ENCODE results near the gene HES6. TPM values are rescaled to one million over a fixed set of nuclear protein-coding genes. Genes with fewer than 3 reads are reported as not detected.

Gene HES6
- total RNA-seq, 4 donors from 2014 or later, result 15.0 to 94.5 (median 31.7) TPM

DNA sequence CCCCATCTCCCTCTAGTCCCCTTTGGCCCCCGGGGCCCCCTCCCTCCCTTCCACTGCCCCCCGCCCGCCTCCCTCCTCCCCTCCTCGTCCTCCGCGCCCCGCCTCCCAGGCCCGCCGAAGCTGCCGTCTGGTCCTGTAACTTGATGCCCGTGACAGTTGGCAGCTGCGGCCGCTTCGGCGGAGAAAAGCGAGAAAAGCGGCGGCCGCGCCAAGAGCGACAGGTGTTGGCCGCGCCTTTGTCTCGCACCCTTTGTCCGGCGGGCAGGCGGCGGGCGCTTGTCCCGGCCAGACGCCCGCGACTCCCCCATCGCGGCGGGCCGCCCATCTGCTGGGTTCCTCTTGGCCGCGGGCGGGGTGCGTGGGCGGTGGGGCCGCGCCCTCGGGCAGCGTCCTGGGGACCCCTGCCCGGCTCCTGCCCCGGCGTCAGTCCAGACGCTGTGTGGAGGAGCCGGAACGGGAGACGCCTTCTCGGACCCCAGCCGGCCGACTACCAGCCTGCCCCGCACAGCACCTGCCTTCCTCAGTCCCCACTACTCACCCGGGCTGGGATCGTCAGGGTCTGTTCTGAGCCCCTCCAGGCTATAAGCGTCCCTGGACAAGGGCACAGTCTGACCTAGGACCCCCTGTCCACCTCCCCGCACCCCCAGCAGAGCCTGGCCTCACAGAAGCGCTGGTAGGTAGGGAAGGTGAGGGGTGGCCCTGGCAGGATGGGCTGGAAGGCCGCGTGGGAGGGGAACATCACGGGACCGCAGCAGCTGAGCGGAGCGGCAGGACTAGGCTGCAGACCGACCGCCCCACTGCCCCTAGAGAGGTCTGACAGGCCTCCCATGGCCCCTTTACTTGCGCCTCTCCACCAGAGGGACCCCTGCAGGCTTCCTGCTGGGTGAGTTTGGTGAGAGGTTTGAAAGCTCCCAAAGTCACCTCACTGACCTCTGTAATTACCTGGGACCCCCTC lies 1.2 kb upstream of the HES6 start:
- in situ Hi-C loops (cut with MboI; ENCODE audit: low pct_ligation_motif_present in 1 of 4, low pct_unique_long_range_greater_than_20kb in 1 of 4, low sequenced_read_pairs in 3 of 4) (no loop called here), intact Hi-C loops (cut with DNase I; ENCODE audit: low total_unique reads) (loop anchor here (5.0 kb wide), 1 partner anchor 39 kb away; the partner anchor contains the start of gene ILKAP)
- Histone ChIP-seq H3K4me1 (peaks cover 23 to 48% (median 40%) of the 10 kb centered on the region in 4 donors), H3K9me3 (no peaks in the 10 kb centered on the region), H3K27me3 (peaks cover 8% of the 10 kb centered on the region), H3K4me3 (peak overlapping the region in 3 of 4 donors; percentile 64 to 89 (median 84)), H3K36me3 (peaks cover 0 to 10% (median 3%) of the 10 kb centered on the region in 4 donors), H3K27ac (peak overlapping the region; percentile 38 to 89 (median 83))
- TF ChIP-seq POLR2AphosphoS5 (IDR thresholded peaks at IDR 0.05) (peak; percentile 23 to 46 (median 32)), EP300 (IDR thresholded peaks at IDR 0.05; ENCODE audit: low read depth) (no peak), POLR2A (IDR thresholded peaks at IDR 0.05) (no peak)
- TF ChIP-seq, protein P1, sequence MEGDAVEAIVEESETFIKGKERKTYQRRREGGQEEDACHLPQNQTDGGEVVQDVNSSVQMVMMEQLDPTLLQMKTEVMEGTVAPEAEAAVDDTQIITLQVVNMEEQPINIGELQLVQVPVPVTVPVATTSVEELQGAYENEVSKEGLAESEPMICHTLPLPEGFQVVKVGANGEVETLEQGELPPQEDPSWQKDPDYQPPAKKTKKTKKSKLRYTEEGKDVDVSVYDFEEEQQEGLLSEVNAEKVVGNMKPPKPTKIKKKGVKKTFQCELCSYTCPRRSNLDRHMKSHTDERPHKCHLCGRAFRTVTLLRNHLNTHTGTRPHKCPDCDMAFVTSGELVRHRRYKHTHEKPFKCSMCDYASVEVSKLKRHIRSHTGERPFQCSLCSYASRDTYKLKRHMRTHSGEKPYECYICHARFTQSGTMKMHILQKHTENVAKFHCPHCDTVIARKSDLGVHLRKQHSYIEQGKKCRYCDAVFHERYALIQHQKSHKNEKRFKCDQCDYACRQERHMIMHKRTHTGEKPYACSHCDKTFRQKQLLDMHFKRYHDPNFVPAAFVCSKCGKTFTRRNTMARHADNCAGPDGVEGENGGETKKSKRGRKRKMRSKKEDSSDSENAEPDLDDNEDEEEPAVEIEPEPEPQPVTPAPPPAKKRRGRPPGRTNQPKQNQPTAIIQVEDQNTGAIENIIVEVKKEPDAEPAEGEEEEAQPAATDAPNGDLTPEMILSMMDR (IDR thresholded peaks at IDR 0.05), result no peak
- WGBS, 2 donors (ENCODE audit: low coverage in 1 of 2), result 42% methylated on average over 15 of the region's 71 CpGs; no CpG with 5 or more reads in 1 of the 2 donors
- DNase-seq, result peak; percentile 73

DNA sequence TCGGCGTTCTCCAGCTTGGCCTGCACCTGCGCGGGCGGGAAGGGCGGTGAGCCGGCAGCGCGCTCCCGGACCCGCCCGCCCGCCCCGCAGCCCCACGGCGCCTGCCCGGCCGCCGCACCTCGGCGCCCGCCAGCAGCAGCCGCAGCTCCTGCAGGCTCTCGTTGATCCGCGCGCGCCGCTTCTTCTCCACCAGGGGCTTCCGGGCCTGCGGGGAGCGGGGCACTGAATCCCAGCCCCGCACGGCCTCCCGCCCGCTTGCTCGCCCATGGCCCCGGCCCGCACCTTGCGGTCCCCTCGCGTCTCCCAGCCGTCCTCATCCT lies 335 bp downstream of the HES6 start:
- H3K4me3 ChIP-seq, result peak overlapping the region; percentile 64 to 89 (median 78)
- in situ Hi-C loops (cut with MboI; ENCODE audit: low pct_ligation_motif_present in 1 of 4, low pct_unique_long_range_greater_than_20kb in 1 of 4, low sequenced_read_pairs in 3 of 4), result no loop called here
- peaks cover 23 to 52% (median 40%) of the 10 kb centered on the region in 4 donors for H3K4me1 ChIP-seq
- DNase-seq, result peak; percentile 29
- WGBS, 2 donors (ENCODE audit: low coverage in 1 of 2), result 6% methylated on average over 7 of the region's 43 CpGs; no CpG with 5 or more reads in 1 of the 2 donors
- intact Hi-C loops (cut with DNase I; ENCODE audit: low total_unique reads), result no loop called here
- no peaks in the 10 kb centered on the region for H3K36me3 ChIP-seq
- peaks cover 8% of the 10 kb centered on the region for H3K27me3 ChIP-seq
- TF ChIP-seq EP300 (IDR thresholded peaks at IDR 0.05; ENCODE audit: low read depth), result no peak
- TF ChIP-seq POLR2A (IDR thresholded peaks at IDR 0.05), result no peak
- no peak for TF ChIP-seq POLR2AphosphoS5 (IDR thresholded peaks at IDR 0.05)
- TF ChIP-seq, protein P1 (IDR thresholded peaks at IDR 0.05), result no peak
- peak overlapping the region; percentile 84 to 89 (median 88) for H3K27ac ChIP-seq
- no peaks in the 10 kb centered on the region for H3K9me3 ChIP-seq

DNA sequence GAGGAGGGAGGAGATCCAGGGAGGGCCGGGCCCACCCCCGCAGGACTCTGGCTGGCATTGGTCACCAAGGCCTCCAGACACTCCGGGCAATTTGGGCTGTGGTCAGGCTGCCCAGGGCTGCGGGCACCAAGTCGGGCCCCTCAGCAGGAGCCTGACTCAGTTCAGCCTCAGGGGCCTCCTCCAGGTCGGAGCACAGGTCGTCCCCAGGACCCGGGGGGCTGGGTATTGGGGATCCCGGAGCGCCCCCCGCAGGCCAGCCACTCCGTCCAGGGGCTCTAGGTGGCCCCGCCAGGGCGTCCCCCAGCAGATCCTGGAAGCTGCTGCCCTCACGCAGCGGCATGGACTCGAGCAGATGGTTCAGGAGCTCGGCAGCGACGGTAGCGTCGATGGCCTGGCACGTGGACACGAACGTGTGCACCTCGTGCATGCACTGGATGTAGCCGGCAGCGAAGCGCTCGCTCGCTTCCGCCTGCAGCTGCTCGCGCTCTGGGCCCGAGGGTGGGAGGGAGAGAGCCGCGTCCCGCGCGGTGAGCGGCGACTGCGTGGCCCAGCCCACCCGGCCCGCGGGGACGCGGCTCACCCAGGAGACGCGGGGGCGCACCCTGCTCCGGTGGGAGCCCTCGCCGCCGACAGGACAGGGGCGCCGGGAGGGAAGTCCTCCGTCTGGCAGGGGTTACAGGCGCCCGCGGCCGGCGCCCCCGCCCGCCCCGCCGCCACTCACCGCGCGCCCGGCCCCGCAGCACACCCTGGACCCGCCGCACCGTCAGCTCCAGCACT lies 884 bp downstream of the HES6 start:
- 51% methylated on average over 28 of the region's 75 CpGs; no CpG with 5 or more reads in 1 of the 2 donors for WGBS, 2 donors (ENCODE audit: low coverage in 1 of 2)
- intact Hi-C loops (cut with DNase I; ENCODE audit: low total_unique reads) (no loop called here), in situ Hi-C loops (cut with MboI; ENCODE audit: low pct_ligation_motif_present in 1 of 4, low pct_unique_long_range_greater_than_20kb in 1 of 4, low sequenced_read_pairs in 3 of 4) (no loop called here)
- Histone ChIP-seq H3K36me3 (no peaks in the 10 kb centered on the region), H3K4me3 (peak overlapping the region in 3 of 4 donors; percentile 64 to 89 (median 84)), H3K4me1 (peaks cover 23 to 51% (median 40%) of the 10 kb centered on the region in 4 donors), H3K27ac (peak overlapping the region in 3 of 4 donors; percentile 84 to 89 (median 87)), H3K9me3 (no peaks in the 10 kb centered on the region), H3K27me3 (peaks cover 8% of the 10 kb centered on the region)
- DNase-seq, result peak; percentile 43
- TF ChIP-seq, protein P1 (IDR thresholded peaks at IDR 0.05), result no peak
- TF ChIP-seq EP300 (IDR thresholded peaks at IDR 0.05; ENCODE audit: low read depth) (no peak), POLR2AphosphoS5 (IDR thresholded peaks at IDR 0.05) (peak in 1 of 3 donors; percentile 40), POLR2A (IDR thresholded peaks at IDR 0.05) (no peak)
